ENCODE measurements around the gene PTTG2. TPM values are rescaled to one million over a fixed set of nuclear protein-coding genes. Genes with fewer than 3 reads are reported as not detected.

PTTG2 gene
- total RNA-seq, 1 donor from 2014 or later, result 1.2 TPM

GRCh38 chr4:37924946-37925345, 35.3 kb upstream of the PTTG2 start:
- no peak for TF ChIP-seq CTCF (IDR thresholded peaks at IDR 0.05)
- no peak for ATAC-seq

GRCh38 chr4:37927434-37927833, 32.8 kb upstream of the PTTG2 start:
- intact Hi-C loops (cut with DNase I), result no loop called here
- peaks cover 4% of the 10 kb centered on the region for H3K4me1 ChIP-seq
- no peaks in the 10 kb centered on the region for H3K36me3 ChIP-seq
- DNase-seq (no peak), ATAC-seq (no peak)
- H3K27ac ChIP-seq, result no peak overlapping the region
- TF ChIP-seq CTCF (IDR thresholded peaks at IDR 0.05), result no peak
- no peaks in the 10 kb centered on the region for H3K9me3 ChIP-seq
- no peaks in the 10 kb centered on the region for H3K27me3 ChIP-seq (ENCODE audit: low read depth)
- H3K4me3 ChIP-seq, result no peak overlapping the region

More at GRCh38 chr4:37924946-37925345, 35.3 kb upstream of the PTTG2 start:
- peaks cover 4% of the 10 kb centered on the region for H3K4me1 ChIP-seq
- H3K27me3 ChIP-seq (ENCODE audit: low read depth), result no peaks in the 10 kb centered on the region
- no peak overlapping the region for H3K27ac ChIP-seq
- H3K4me3 ChIP-seq, result no peak overlapping the region
- H3K36me3 ChIP-seq, result no peaks in the 10 kb centered on the region
- H3K9me3 ChIP-seq, result no peaks in the 10 kb centered on the region
- intact Hi-C loops (cut with DNase I), result no loop called here
- no peak for DNase-seq

GRCh38 chr4:37928426-37929416, 31.5 kb upstream of the PTTG2 start:
- no peak for TF ChIP-seq CTCF (IDR thresholded peaks at IDR 0.05)
- intact Hi-C loops (cut with DNase I), result no loop called here

GRCh38 chr4:37934096-37934495, 26.1 kb upstream of the PTTG2 start:
- no peak overlapping the region for H3K27ac ChIP-seq
- no peaks in the 10 kb centered on the region for H3K36me3 ChIP-seq
- H3K9me3 ChIP-seq, result no peaks in the 10 kb centered on the region
- no peak for TF ChIP-seq CTCF (IDR thresholded peaks at IDR 0.05)
- no peak for DNase-seq
- intact Hi-C loops (cut with DNase I), result no loop called here
- no peaks in the 10 kb centered on the region for H3K27me3 ChIP-seq (ENCODE audit: low read depth)
- no peak for ATAC-seq
- no peaks in the 10 kb centered on the region for H3K4me1 ChIP-seq
- H3K4me3 ChIP-seq, result no peak overlapping the region

More at GRCh38 chr4:37928426-37929416, 31.5 kb upstream of the PTTG2 start:
- DNase-seq (no peak), ATAC-seq (no peak)
- Histone ChIP-seq H3K4me1 (peaks cover 4% of the 10 kb centered on the region), H3K27ac (no peak overlapping the region), H3K9me3 (no peaks in the 10 kb centered on the region), H3K4me3 (no peak overlapping the region), H3K27me3 (ENCODE audit: low read depth) (no peaks in the 10 kb centered on the region), H3K36me3 (no peaks in the 10 kb centered on the region)

- no peaks in the 10 kb centered on the region for H3K9me3 ChIP-seq
- H3K4me1 ChIP-seq, result no peaks in the 10 kb centered on the region
- H3K4me3 ChIP-seq, result no peak overlapping the region
- H3K27ac ChIP-seq, result no peak overlapping the region
- DNase-seq (no peak), ATAC-seq (no peak)
- TF ChIP-seq CTCF (IDR thresholded peaks at IDR 0.05), result no peak
- no peaks in the 10 kb centered on the region for H3K36me3 ChIP-seq
- intact Hi-C loops (cut with DNase I), result no loop called here
- no peaks in the 10 kb centered on the region for H3K27me3 ChIP-seq (ENCODE audit: low read depth)
Measured at GRCh38 chr4:37934609-37935008, 25.6 kb upstream of the PTTG2 start.

All from lower lobe of right lung (tissue), 2 donors.